T-helper 2 cell treated with Interferon-gamma antibody and Interleukin-4, amounts not matched to agents 5 μg/mL and 100 μg/mL, for 36 hours (primary cell): ENCODE results near the gene FEV.
"Not testable (repeated sequence)": the region's sequence is repeated elsewhere in the genome, so short reads cannot be mapped to it uniquely, and the experiment has no call there.

Source experiments
- DNase-seq: peaks from one replicate; pipeline ENCODE4 v3.0.0; 2021; ENCODE audit warnings: low spot score
- H3K27ac Mint-ChIP-seq: one replicate; pipeline ENCODE4 v1.8.0; 2021; ENCODE audit warnings: mild to moderate bottlenecking, mixed read lengths
- H3K27me3 Mint-ChIP-seq: one replicate; pipeline ENCODE4 v1.8.0; 2021; ENCODE audit warnings: low read depth, mixed read lengths
- H3K36me3 Mint-ChIP-seq: one replicate; pipeline ENCODE4 v1.8.0; 2021; ENCODE audit warnings: low read depth, mixed read lengths
- H3K4me1 Mint-ChIP-seq: one replicate; pipeline ENCODE4 v1.8.0; 2021; ENCODE audit warnings: low read depth, mixed read lengths
- H3K4me3 Mint-ChIP-seq: one replicate; pipeline ENCODE4 v1.8.0; 2022; ENCODE audit warnings: mild to moderate bottlenecking, moderate library complexity, mixed read lengths
- H3K9me3 Mint-ChIP-seq: one replicate; pipeline ENCODE4 v1.8.0; 2021; ENCODE audit warnings: mixed read lengths

FEV gene

DNA sequence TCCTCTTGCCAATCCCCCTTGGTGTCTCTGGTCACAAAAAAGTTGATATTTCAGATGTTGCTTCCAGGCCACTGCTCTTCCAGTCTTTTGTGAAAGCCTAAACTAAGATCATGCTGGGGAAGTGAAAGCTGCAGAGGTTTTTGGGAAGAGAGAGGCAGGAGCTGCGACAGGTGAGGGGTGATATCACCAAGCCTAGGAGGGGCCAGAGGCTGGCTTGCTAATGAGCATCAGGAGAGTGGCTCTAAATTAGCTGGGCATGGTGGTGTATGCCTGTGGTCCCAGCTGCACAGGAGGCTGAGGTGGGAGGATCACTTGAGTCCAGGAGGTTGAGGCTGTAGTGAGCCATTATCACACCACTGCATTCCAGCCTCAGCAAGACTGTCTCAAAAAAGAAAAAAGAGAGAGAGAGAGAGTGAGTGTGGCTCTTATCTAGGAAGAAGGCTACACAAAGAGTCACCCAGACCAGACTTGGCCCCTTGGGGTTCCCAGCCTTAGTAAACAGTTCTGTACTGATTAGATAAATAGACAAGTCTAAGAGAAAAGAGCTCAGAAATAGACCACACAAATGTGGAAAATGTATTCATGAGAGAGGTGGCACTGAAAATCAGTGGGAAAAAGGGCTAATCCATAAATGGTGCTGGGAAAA, 40.1 kb downstream of the FEV start:
- H3K9me3 Mint-ChIP-seq: no peaks in the 10 kb centered on the region
- no peaks in the 10 kb centered on the region for H3K36me3 Mint-ChIP-seq
- no peak overlapping the region for H3K27ac Mint-ChIP-seq
- H3K4me3 Mint-ChIP-seq: no peak overlapping the region
- DNase-seq: no peak
- no peaks in the 10 kb centered on the region for H3K4me1 Mint-ChIP-seq
- H3K27me3 Mint-ChIP-seq: peaks cover 33% of the 10 kb centered on the region

GRCh38 chr2:218931751-218932150, 53.2 kb downstream of the FEV start:
- H3K9me3 Mint-ChIP-seq, H3K4me3 Mint-ChIP-seq, H3K36me3 Mint-ChIP-seq, H3K27ac Mint-ChIP-seq, H3K4me1 Mint-ChIP-seq, DNase-seq: not testable (repeated sequence)
- peaks cover 16% of the 10 kb centered on the region for H3K27me3 Mint-ChIP-seq
